Activated naive CD8-positive, alpha-beta T cell treated with anti-CD3 and anti-CD28 coated beads, Interleukin-2, amount 50 U/mL, for 16 hours (primary cell): ENCODE results near the gene CMC2.

ENCODE experiments used
- DNase-seq: peaks from one replicate; pipeline ENCODE4 v3.0.0-alpha.2; 2020; ENCODE audit warnings: low read depth, low spot score

Gene CMC2

DNA sequence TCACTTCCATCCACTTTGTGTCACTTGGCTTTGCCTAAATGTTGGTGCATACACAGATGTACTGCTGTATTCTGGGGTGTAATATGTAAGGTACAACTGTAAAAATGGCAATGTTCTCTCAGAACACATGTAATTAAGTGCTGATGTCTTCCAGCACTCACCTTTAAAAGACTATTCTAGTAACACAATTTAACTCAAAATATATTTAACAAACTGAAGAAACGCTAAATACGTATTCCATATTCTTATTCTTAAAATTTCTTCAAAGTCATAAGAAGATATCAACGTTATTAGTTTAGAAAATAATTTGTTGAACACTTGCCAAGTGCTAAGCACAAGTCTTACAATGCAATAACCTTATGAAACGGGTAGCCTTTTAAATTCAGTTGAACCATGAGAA, 3.6 kb downstream of the CMC2 start:
- no peak for DNase-seq

DNA sequence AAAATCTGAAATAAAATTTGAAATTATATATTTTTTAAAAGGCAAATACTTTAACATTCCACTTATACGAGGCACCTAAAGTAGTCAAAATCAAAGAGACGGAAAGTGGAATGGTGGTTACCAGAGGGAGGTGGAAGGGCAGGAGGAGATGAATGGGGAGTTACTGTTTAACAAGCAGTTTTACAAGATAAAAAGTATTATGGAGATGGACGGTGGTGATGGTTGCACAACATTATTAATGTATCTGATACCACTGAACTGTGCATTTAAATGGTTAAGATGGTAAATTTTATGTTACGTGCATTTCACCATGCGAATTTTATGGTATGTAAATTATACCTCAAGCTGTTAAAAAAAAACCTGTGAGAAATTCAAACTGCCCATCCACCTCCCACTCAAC, 5.4 kb downstream of the CMC2 start:
- no peak for DNase-seq

DNA sequence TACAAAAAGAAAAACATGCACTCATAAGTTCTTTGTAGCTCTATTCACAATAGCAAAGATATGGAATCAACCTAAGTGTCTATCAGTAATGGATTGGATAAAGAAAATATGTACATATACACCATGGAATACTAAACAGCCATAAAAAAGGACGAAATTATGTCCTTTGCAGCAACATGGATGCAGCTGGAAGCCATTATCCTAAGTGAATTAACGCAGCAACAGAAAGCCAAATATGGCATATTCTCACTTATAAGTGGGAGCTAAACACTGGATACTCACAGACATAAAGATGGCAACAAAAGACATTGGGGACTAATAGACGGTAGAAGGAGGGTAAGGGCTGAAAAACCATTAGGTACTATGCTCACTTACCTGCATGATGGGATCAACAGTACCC, 5.8 kb downstream of the CMC2 start:
- no peak for DNase-seq

DNA sequence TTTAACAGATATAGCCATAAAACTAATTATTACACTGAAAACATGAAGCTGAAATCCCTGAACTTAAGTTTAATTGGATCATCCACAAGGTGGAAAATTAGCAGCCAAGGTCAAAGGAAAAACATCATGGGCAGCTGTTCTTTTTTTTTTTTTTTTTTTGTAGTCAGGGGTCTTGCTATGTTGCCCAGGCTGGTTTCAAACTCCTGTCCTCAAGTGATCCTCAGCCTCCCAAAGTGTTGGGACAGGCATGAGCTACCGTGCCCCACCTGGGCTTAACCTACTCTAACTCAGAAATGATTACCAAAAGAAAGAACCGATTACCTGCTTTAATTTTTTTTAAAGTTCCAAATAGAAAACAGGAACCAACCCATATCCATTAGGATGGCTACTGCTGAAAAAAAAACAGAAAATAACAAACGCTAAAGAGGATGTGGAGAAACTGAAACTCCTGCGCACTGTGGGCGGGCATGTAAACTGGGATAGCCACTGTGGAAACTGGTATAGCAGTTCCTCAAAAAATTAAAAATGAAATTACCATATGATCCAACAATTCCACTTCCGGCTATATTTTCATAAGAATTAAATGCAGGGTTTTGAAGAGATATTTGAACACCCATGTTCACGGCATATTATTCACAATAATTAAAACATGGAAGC, 8.6 kb downstream of the CMC2 start:
- DNase-seq, result no peak

DNA sequence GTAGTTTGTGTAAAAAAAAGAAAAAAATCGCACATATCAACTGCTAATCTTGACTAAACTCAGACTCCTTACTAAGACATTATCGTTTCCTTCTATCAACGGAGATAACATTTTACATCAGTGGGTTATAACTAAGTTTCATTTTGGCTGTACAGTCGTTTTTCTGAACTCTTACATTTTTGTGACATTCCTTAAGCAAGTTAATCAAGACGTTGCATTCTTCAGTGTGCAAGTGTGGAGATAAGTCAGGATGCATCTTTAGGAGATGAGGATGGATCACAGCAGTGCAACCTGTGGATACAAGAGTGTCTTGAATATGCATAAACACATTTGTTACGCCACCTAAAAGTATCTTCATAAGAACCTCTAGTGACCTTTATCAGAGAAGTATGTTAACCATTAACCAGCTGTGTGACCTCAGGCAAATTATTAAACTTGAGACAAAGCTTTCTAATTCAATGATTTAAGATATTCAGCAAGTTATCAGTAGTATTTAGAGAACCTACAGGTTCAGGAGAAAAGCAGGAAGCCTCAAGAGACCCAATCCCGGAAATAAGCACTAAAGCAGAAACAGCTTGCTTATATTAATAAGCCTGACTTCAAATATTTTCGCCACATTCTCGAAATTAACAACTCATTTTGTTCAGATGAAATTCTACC, 9.4 kb downstream of the CMC2 start:
- DNase-seq, result no peak

DNA sequence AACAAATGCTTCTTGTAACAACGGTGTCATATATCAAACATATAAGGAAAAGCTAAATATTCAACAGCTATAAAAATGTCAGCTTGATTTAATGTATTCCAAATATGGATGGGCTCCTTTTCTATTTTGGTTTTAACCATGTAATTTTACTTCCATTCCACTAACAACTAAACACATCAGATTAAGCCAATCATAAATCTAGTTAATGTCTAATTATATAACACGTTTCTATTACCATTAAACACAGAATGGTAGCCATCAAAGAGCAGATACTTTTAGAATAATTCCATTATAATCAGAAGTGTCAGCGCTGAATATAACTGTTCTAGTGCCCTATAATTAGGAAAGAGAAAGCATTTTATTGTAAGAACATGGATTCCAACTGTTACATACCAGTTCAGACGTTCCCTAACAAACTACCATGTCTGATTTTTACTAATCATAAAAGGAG, 10.0 kb downstream of the CMC2 start:
- DNase-seq, result no peak

DNA sequence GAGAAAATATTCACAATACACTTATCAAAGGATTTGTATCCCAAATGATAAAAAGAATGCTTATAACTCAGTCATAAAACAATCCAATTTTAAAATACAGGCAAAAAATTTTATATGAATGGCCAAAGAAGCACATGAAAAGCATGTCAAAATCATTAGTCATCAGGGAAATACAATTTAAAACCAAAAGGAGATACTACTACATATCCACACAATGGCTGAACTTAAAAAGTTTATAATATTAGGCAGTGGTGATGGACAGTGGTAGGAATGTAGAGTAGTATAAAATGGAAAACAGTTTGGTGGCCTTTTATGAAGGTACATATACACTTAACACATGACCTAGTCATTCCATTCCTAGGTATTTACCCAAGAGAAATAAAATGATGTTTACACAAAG, 12.2 kb downstream of the CMC2 start:
- no peak for DNase-seq

DNA sequence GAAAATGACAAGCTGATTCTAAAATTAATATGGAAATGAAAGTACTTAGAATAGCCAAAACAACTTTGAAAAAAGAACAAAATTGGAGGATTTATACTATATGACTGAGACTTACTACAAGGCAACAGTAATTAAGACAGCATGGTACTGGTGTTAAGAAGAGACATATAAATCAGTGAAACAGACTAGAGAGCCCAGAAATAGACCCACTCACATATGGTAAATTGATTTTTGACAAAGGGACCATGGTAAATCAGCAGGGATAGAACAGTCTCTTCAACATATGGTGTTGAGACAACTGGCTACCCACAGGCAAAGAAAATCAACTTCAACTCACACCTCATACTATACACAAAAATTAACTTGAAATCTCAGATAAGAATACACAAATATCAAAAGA, 12.9 kb downstream of the CMC2 start:
- no peak for DNase-seq

DNA sequence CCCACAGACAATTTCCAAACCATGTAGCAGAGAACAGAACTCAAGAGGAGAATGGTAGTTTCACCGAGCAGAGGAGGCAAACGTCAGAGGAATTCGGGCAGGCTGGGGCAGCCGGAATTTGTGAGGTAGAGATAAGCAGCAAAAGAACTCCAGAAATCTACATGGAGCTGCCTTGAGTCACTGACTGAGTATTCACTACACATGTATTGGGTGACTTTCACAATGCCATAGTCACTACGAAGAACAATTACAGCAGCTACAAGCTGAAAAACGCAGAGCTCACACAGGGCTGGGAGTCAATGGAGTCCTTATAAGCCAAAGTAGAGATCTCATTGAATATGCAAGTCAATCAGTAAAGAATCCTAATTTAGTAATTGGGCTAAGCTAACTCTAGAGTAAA, 13.4 kb downstream of the CMC2 start:
- DNase-seq, result no peak

DNA sequence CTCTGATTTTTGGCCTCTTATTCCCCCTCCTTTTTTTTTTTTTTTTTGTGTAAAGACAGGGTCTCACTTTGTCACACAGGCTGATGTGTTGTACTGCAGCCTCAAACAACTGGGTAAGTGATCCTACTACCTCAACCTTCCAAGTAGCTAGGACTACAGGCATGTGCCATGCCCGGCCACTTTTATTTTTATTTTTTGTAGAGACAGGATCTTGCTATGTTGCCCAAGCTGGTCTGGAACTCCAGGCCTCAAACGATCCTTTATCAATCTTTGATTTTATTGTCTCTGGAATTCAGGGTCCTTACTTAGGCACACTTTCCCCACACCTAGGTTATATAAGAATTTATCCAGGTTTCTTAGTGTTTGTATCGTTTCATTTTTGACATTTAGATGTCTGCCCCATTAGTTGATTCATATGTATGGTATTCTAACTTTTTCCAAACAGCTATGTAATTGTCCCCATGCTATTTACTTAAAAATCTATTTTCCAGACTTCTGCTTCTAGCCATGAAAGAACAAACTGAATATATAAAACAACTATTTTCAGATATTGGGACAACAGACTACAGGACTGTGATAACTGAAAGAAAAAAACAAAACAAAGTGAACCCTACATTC, 13.9 kb downstream of the CMC2 start:
- no peak for DNase-seq

DNA sequence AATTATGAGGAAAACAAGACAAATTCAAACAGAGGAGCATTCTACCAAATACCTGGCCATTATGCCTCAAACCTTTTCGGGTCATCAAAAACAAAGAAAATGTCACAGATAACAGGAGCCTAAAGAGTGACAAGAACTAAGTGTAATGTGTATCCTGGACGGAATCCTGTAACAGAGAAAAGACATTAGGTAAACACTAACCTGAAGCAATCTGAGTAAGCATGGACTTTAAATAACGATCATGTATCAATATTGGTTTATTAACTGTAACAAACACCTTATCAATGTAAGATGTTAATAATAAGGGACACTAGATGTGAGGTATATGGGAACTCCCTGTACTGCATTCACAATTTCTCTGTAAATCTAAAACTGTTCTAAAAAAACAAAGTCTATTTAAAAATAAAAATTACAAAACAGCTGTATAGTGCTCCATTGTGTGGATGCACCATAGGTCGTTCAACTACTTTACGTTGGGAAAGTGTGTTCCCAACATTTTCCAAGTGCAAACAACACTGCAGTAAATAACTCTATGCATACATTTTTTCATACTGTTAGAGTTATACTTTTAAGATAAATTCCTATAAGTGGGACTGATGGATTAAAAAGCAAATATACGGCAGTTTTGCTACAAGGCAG, 14.8 kb downstream of the CMC2 start:
- no peak for DNase-seq

DNA sequence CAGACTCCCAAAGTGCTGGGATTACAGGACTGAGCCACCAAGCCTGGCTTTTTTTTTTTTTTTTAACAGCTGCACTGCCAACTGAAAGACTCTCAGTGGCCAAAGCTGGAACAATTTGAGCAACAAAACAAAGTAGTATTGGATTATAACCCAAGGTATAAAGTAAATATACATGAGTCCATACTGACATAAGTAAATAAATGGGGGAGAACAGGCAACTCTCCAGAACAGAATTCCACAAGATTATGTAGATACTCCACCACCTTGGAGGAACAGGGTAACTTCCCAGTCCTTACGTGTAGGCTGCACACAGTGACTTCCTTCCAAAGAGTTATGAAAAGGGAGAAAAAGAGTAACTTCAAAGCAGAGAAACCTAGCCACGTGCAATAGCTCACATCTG, 15.7 kb downstream of the CMC2 start:
- no peak for DNase-seq

DNA sequence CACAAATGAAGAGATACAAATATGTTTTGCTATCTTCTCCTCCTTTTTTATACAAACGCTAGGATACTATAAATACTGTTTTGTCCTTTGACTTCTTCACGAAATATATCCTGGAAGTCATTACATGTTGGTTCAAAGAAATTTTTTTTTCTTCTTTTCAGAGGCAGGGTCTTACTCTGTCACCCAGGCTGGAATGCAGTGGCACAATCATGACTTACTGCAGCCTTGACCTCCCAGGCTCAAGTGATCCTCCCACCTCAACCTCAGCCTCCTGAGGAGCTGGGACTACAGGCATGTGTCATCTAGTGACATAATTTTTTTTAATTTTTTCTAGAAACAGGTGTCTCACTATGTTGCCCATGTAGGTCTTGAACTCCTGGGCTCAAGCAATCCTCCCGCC, 16.1 kb downstream of the CMC2 start:
- no peak for DNase-seq

DNA sequence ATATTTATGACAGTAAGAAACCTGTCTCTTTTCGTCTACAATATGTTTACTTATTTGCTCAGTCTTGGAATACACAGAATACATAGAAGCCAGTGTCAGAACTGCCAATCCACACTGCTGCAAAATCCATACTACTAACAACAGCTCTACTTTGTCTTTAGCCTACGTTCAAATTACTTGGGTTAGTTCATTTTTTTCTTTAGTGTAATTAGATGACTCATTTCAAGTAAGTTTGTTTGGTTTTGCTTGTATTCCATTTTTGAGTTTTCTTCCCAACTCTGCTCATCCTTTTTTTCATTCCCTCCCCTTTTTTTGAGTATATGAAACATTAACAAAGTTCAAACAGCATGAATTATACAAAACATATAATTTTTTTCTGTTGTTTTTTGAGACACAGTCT, 16.9 kb downstream of the CMC2 start:
- no peak for DNase-seq

DNA sequence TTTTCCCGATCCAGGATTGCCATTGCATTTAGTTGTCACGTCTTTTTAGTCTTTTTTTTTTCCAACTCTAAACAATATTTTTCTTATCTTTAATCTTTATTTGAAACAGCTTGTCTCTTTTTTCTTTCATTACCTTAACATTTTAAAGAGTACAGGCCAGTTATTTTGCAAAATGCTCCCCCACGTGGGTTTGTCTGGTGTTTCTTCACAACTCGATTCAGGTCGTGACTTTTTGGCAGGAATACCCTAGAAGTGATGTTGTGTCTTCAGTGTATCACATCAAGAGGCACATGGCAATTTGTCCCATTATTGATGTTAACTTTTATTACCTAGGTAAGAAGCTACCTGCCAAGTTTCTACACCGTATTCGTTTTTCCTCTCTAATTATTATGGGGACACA, 17.9 kb downstream of the CMC2 start:
- DNase-seq, result no peak

DNA sequence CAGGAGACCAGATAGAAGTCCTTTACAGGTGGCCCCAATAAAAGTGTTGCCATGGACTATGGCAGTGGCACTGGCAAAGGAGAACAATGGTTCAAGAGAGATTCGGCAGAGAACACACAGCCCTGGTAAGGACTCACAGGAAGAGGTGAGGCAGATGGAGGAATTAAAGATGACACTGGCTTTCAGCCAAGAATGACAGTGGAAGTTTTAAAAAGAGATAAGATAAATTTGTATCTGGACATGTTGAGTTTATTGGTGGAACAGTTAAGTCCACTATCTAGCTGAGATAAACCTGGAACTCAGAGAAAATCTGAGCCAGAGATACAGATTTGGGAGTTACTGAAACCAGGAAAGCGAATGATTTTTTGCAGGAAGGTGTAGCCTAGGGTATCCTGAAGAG, 20.1 kb downstream of the CMC2 start:
- no peak for DNase-seq

DNA sequence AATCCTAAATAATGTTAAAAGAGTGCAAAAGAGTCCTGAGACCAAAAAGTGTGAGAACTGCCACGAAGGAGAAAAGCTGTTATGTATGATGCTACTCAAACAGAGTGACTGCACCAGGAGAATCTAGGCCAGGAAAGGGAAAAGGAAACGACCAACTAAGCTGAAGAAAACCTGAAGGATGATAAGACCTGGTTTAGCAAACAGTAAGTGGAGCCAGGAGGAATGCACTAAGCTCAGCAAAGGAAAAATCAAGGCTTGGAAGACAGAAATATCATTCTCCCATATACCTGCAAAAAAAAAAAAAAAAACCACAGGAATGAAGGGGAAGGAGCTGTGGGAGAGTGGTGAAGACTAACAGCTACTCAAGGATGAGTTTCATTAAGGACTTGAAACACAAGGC, 21.1 kb downstream of the CMC2 start:
- DNase-seq, result no peak

DNA sequence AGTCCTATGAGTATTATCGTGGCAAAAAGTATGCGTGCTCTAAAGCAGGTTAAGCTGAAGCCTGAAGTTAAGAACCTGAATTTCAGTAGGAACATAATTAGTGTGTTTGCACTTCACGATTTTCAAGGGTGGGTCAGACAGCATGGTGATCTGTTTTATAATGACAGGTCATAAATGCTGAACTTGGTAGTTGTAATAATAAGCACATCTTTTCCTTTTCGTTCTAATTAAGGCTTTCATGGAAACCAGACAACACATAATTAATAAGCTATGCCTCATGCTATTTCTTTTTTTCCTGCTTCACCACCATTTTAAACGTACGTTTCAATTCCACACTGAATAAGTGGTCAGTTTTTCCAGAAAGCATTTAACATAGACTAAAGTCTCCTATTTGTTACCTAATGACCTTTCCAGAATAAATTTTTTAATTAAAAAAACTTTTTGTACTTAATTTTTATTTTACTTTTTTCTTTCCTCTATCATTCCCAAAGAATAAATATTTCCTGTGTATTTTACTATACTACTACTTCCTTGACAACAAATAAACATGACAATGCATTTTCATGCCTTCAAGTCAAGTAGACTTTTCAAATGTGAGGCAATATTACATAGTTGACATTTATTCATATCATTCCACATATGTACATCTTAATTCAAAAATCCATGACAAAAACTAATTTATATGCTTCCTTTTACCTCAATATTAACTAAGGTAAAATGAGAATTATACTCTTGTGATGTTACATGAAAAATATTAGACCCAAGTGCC, 22.4 kb downstream of the CMC2 start:
- DNase-seq, result no peak

DNA sequence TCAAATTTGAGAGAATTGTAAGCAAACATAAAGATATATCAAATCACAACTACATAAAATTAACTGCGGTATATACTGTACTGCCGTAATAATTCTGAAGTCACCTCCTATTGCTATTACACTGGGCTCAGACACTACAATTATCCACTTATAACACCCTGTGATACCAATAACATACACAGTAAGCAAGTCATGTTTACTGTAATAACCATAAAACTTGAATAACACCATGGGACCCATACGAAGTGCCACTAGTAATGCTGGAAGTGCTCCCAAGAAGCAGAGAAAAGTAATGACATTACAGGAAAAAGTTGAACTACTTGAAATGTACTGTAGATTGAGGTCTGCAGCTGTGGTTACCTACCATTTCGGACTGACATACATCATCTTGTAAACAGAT, 24.0 kb downstream of the CMC2 start:
- no peak for DNase-seq

DNA sequence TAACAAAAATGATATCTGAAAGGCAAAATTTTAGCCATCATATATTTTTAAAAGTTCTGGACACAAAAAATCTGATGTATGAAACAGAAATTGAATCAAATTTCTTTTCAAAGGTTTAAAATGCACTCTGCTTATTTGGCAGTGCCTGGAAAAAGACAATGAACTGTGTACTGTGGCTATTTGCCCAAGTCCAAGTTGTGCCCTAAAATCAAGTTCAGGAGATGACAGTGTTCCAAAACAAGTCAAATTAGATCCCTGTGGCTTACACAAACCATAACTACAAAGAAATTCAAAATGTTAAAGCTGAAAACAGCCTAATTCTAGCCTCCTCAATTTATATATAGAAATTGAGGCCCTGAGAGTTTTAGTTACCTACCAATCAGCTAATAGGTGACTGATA, 25.6 kb downstream of the CMC2 start:
- DNase-seq, result no peak

DNA sequence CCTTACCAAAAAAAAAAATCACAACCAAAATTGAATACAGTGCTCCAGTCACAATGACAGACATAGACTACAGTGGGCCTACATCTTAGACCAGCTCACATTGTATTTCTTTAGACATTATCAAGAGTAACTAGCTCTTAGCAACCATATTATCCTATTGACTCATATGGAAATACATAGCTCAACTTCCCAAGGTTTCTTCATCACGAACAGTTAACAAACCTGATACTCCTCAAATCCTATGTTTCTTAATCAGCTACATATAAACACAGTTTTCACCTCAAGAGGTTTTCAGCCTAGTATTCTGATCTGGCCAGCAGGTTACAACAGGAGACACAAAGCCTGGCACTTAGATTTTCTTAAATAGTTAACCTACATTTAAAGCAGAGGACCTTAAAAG, 29.7 kb downstream of the CMC2 start:
- no peak for DNase-seq
